ENCODE results near the gene SLC39A11. TPM values are rescaled to one million over a fixed set of nuclear protein-coding genes. Genes with fewer than 3 reads are reported as not detected.

The SLC39A11 gene
- 10 to 100 TPM; 43.4 to 49.0 TPM for total RNA-seq
- 10 to 100 TPM; 13.6 to 21.0 (median 16.8) TPM for polyA plus RNA-seq (ENCODE audit: insufficient read length in 6 of 6)
- long read RNA-seq, donor 1, partial matches to known transcripts: 0 of 2 reads
- long read RNA-seq, donor 1, other reads (novel, unspliced or antisense): 0 of 2 reads
- long read RNA-seq, donor 2, partial matches to known transcripts: 0 of 4 reads
- long read RNA-seq, donor 2, other reads (novel, unspliced or antisense): 0 of 4 reads
- long read RNA-seq, donor 3, partial matches to known transcripts: 0 of 2 reads
- long read RNA-seq, donor 3, other reads (novel, unspliced or antisense): 0 of 2 reads
- long read RNA-seq, donor 4, transcript SLC39A11-201 (10 exons, 2,737 nt): major isoform, 9 of 24 reads
- long read RNA-seq, donor 4, partial matches to known transcripts: 1 of 24 reads
- long read RNA-seq, donor 4, other reads (novel, unspliced or antisense): 13 of 24 reads
- long read RNA-seq, donor 5: 0 reads
- long read RNA-seq, donor 6, partial matches to known transcripts: 0 of 3 reads
- long read RNA-seq, donor 6, other reads (novel, unspliced or antisense): 0 of 3 reads
- long read RNA-seq, donor 7: 0 reads
- long read RNA-seq, donor 8, partial matches to known transcripts: 0 of 3 reads
- long read RNA-seq, donor 8, other reads (novel, unspliced or antisense): 0 of 3 reads
- long read RNA-seq, donor 9: 0 reads
- long read RNA-seq, donor 10, transcript SLC39A11-201 (10 exons, 2,737 nt): major isoform, 7 of 23 reads
- long read RNA-seq, donor 10, partial matches to known transcripts: 1 of 23 reads
- long read RNA-seq, donor 10, other reads (novel, unspliced or antisense): 11 of 23 reads
- long read RNA-seq, donor 11: 0 reads
- long read RNA-seq, donor 12, partial matches to known transcripts: 0 of 2 reads
- long read RNA-seq, donor 12, other reads (novel, unspliced or antisense): 0 of 2 reads

- intact Hi-C loops (cut with DNase I): no loop called here
- no peaks in the 10 kb centered on the region for H3K27me3 ChIP-seq
- DNase-seq (peak; percentile 84 to 99 (median 93)), ATAC-seq (peak; percentile 99)
- peaks cover 4 to 54% of the 10 kb centered on the region in 2 donors for H3K4me1 ChIP-seq
- peak within 1 kb of the TSS; percentile 54 to 76 for H3K4me3 ChIP-seq
- no peaks in the 10 kb centered on the region for H3K9me3 ChIP-seq
- H3K36me3 ChIP-seq: peaks cover 0 to 13% of the 10 kb centered on the region in 2 donors
- peak within 1 kb of the TSS in 1 of 2 donors; percentile 76 for H3K27ac ChIP-seq
- TF ChIP-seq CTCF (IDR thresholded peaks at IDR 0.05): no peak
Measured at GRCh38 chr17:73092523-73093135, at the start of gene SLC39A11. SLC39A11 (minus strand) TSS chr17:73092688; CDS start chr17:73088764, 3,924 bp downstream.

GRCh38 chr17:73141411-73141810, 48.9 kb upstream of the SLC39A11 start:
- Histone ChIP-seq H3K9me3 (peaks cover 0 to 5% of the 10 kb centered on the region in 2 donors), H3K4me3 (no peak overlapping the region), H3K27me3 (no peaks in the 10 kb centered on the region), H3K4me1 (peaks cover 0 to 39% of the 10 kb centered on the region in 2 donors), H3K36me3 (no peaks in the 10 kb centered on the region), H3K27ac (peak overlapping the region in 1 of 2 donors; percentile 87)
- intact Hi-C loops (cut with DNase I): no loop called here
- DNase-seq (peak in 1 of 4 donors; percentile 36), ATAC-seq (peak; percentile 62)
- TF ChIP-seq CTCF (IDR thresholded peaks at IDR 0.05): no peak

GRCh38 chr17:73140566-73140965, 48.1 kb upstream of the SLC39A11 start:
- peaks cover 0 to 4% of the 10 kb centered on the region in 2 donors for H3K9me3 ChIP-seq
- H3K36me3 ChIP-seq: no peaks in the 10 kb centered on the region
- H3K27ac ChIP-seq: peak overlapping the region in 1 of 2 donors; percentile 87
- intact Hi-C loops (cut with DNase I): no loop called here
- H3K4me3 ChIP-seq: no peak overlapping the region
- ATAC-seq (no peak), DNase-seq (no peak)
- no peak for TF ChIP-seq CTCF (IDR thresholded peaks at IDR 0.05)
- peaks cover 0 to 39% of the 10 kb centered on the region in 2 donors for H3K4me1 ChIP-seq
- H3K27me3 ChIP-seq: no peaks in the 10 kb centered on the region

GRCh38 chr17:73139296-73139695, 46.8 kb upstream of the SLC39A11 start:
- Histone ChIP-seq H3K9me3 (no peaks in the 10 kb centered on the region), H3K27ac (no peak overlapping the region), H3K27me3 (no peaks in the 10 kb centered on the region), H3K36me3 (no peaks in the 10 kb centered on the region), H3K4me3 (no peak overlapping the region), H3K4me1 (peaks cover 0 to 43% of the 10 kb centered on the region in 2 donors)
- ATAC-seq (no peak), DNase-seq (no peak)
- TF ChIP-seq CTCF (IDR thresholded peaks at IDR 0.05): no peak
- intact Hi-C loops (cut with DNase I): no loop called here
